Sigmoid colon (tissue), 7 donors: ENCODE measurements around the gene POLR1F. TPM values are rescaled to one million over a fixed set of nuclear protein-coding genes. Genes with fewer than 3 reads are reported as not detected.

Experiments used
- DNase-seq: peaks from one replicate; pipeline ENCODE4 v3.0.0-alpha.2; 2019
- H3K27ac ChIP-seq, 4 donors: fragments of 200-600 bp; sonication (generic); one replicate each; pipeline ENCODE4 v1.5.1; 2016 to 2019; ENCODE audit warnings: mild to moderate bottlenecking in 1 of 4
- H3K27me3 ChIP-seq, 3 donors: fragments of 200-600 bp; sonication (generic); one replicate each; pipeline ENCODE4 v1.5.1; 2019; ENCODE audit warnings: mild to moderate bottlenecking in 1 of 3
- H3K36me3 ChIP-seq, 4 donors: fragments of 200-600 bp; sonication (generic); one replicate each; pipeline ENCODE4 v1.5.1; 2016 to 2019
- H3K4me1 ChIP-seq, 4 donors: fragments of 200-600 bp; sonication (generic); one replicate each; pipeline ENCODE4 v1.5.1; 2017 to 2019
- H3K4me3 ChIP-seq, 4 donors: fragments of 200-600 bp; sonication (generic); one replicate each; pipeline ENCODE4 v1.5.1; 2017 to 2019; ENCODE audit warnings: mild to moderate bottlenecking in 2 of 4, moderate library complexity in 1 of 4
- H3K9me3 ChIP-seq, 4 donors: fragments of 200-600 bp in 3 of 4; sonication (generic) in 3 of 4; one replicate each; pipeline versions ENCODE4 v1.5.1 to v1.6.1; 2013 to 2019
- EP300 ChIP-seq, 4 donors: sonication (generic); formaldehyde crosslinking; IDR thresholded peaks; one replicate each; pipeline ENCODE4 v1.6.1; 2017; ENCODE audit warnings: antibody characterized with exemption in 4 of 4
- POLR2A ChIP-seq, 2 donors: fragments of 450-650 bp; IDR thresholded peaks; one replicate each; pipeline ENCODE4 v1.6.1; 2016; ENCODE audit warnings: antibody characterized with exemption in 2 of 2, mild to moderate bottlenecking in 2 of 2, moderate library complexity in 2 of 2
- POLR2AphosphoS5 ChIP-seq, 4 donors: sonication (generic); formaldehyde crosslinking; IDR thresholded peaks; one replicate each; pipeline ENCODE4 v1.6.1; 2017; ENCODE audit warnings: antibody characterized with exemption in 4 of 4
- WGBS, 2 donors: extraction: QIAGEN DNeasy Blood & Tissue Kit; methylation state at CpG; one replicate each; pipeline ENCODE4 v1.1.7; 2013; 5-methylcytosine and 5-hydroxymethylcytosine counted together
- intact Hi-C: fragments of 100-400 bp; cut with DNase I; formaldehyde crosslinking; loops from one replicate; pipeline ENCODE4 v1.15.1; 2023
- polyA plus RNA-seq, 3 donors: library from polyadenylated mRNA; stranded (reverse); fragments of 200-250 nt; gene quantifications; one replicate each; pipeline ENCODE4 v1.2.3, GENCODE V29; 2013
- total RNA-seq, 4 donors: library from RNA; depleted of rRNA; stranded (reverse); fragments of >200 nt; gene quantifications; one replicate each; pipeline ENCODE4 v1.1.0, GENCODE V29; 2016
- TF ChIP-seq, protein P1 (sequence below), 4 experiments: fragments of 450-650 bp in 3 of 4; fragments of 200-600 bp in 1 of 4; IDR thresholded peaks; one replicate each; pipeline ENCODE4 v1.5.1; 2016 to 2019; ENCODE audit warnings: antibody characterized with exemption in 4 of 4, mild to moderate bottlenecking in 3 of 4, moderate library complexity in 2 of 4
- donor health status: healthy with polysubstance abuse.
- donor health status: Bipolar disorder and iron deficiency.
- donor health status: healthy.

The POLR1F gene
- total and polyA plus RNA-seq, 7 donors = 4.2 to 15.6 (median 9.7) TPM

DNA sequence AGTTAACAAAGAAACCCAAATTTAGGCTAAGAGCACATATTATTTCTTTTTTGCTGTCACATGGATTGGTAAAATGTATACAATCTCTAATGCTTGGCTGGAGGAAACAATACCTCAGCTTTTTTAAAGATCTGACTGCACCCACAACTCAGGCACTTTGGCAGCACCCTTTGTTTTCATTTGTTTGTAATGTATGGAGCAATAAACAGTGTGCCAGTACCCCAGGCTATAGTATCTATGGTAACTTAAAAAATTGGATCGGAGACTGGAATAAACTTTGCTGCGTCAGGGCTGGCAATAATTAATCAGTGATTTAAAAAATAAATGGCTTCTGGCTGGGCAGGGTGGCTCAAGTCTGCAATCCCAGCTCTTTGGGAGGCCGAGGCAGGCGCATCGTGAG lies 27.2 kb downstream of the POLR1F start:
- Histone ChIP-seq H3K27ac (no peak overlapping the region), H3K36me3 (no peaks in the 10 kb centered on the region), H3K9me3 (no peaks in the 10 kb centered on the region), H3K4me3 (no peak overlapping the region), H3K27me3 (no peaks in the 10 kb centered on the region), H3K4me1 (no peaks in the 10 kb centered on the region)
- intact Hi-C loops = no loop called here
- DNase-seq = no peak
- 87 to 91% methylated on average over 5 of the region's 5 CpGs for WGBS, 2 donors
- TF ChIP-seq POLR2A (IDR thresholded peaks at IDR 0.05) (no peak), POLR2AphosphoS5 (IDR thresholded peaks at IDR 0.05) (no peak), EP300 (IDR thresholded peaks at IDR 0.05) (no peak)
- TF ChIP-seq, protein P1, sequence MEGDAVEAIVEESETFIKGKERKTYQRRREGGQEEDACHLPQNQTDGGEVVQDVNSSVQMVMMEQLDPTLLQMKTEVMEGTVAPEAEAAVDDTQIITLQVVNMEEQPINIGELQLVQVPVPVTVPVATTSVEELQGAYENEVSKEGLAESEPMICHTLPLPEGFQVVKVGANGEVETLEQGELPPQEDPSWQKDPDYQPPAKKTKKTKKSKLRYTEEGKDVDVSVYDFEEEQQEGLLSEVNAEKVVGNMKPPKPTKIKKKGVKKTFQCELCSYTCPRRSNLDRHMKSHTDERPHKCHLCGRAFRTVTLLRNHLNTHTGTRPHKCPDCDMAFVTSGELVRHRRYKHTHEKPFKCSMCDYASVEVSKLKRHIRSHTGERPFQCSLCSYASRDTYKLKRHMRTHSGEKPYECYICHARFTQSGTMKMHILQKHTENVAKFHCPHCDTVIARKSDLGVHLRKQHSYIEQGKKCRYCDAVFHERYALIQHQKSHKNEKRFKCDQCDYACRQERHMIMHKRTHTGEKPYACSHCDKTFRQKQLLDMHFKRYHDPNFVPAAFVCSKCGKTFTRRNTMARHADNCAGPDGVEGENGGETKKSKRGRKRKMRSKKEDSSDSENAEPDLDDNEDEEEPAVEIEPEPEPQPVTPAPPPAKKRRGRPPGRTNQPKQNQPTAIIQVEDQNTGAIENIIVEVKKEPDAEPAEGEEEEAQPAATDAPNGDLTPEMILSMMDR (IDR thresholded peaks at IDR 0.05) = no peak

DNA sequence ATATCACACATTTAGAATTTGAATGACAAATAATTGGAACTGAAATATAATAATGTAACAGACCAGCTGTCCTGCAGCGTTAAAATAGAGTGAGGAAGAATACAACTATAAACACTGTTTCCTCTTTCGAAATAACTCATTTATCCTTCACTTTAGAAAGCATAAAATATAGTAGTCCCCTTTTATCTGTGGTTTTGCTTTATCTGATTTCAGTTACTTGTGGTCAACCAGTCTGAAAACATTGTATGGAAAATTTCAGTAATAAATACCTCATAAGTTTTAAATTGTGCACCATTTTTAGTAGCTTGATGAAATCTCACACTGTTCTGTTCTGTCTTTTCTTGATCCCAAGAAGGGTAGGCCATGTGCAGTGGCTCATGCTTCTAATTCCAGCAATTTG lies 31.7 kb downstream of the POLR1F start:
- intact Hi-C loops = no loop called here
- Histone ChIP-seq H3K27me3 (no peaks in the 10 kb centered on the region), H3K4me1 (no peaks in the 10 kb centered on the region), H3K27ac (no peak overlapping the region), H3K9me3 (no peaks in the 10 kb centered on the region), H3K4me3 (no peak overlapping the region), H3K36me3 (no peaks in the 10 kb centered on the region)
- TF ChIP-seq EP300 (IDR thresholded peaks at IDR 0.05) (no peak), POLR2AphosphoS5 (IDR thresholded peaks at IDR 0.05) (no peak), POLR2A (IDR thresholded peaks at IDR 0.05) (no peak)
- TF ChIP-seq, protein P1 (IDR thresholded peaks at IDR 0.05) = no peak
- DNase-seq = no peak
- 29 to 47% methylated on average over 2 of the region's 2 CpGs for whole genome bisulfite sequencing, 2 donors

DNA sequence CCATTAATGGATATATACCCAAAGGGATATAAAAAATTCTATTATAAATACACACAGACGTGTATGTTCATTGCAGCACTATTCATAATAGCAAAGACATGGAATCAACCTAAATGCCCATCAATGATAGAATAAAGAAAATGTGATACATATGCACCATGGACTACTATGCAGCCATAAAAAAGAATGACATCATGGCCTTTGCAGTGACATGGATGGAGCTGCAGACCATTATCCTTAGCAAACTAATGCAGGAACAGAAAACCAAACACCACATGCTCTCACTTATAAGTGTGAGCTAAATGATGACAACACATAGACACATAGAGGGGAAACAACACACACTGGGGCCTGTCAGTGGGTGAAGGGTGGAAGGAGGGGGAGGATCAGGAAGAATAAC lies 33.0 kb downstream of the POLR1F start:
- intact Hi-C loops = no loop called here
- WGBS, 2 donors = 80 to 93% methylated on average over 1 of the region's 1 CpG
- Histone ChIP-seq H3K4me3 (no peak overlapping the region), H3K4me1 (no peaks in the 10 kb centered on the region), H3K27me3 (no peaks in the 10 kb centered on the region), H3K27ac (no peak overlapping the region), H3K9me3 (no peaks in the 10 kb centered on the region), H3K36me3 (no peaks in the 10 kb centered on the region)
- no peak for DNase-seq
- TF ChIP-seq EP300 (IDR thresholded peaks at IDR 0.05) = no peak
- TF ChIP-seq, protein P1 (IDR thresholded peaks at IDR 0.05) = no peak
- TF ChIP-seq POLR2AphosphoS5 (IDR thresholded peaks at IDR 0.05) = no peak

DNA sequence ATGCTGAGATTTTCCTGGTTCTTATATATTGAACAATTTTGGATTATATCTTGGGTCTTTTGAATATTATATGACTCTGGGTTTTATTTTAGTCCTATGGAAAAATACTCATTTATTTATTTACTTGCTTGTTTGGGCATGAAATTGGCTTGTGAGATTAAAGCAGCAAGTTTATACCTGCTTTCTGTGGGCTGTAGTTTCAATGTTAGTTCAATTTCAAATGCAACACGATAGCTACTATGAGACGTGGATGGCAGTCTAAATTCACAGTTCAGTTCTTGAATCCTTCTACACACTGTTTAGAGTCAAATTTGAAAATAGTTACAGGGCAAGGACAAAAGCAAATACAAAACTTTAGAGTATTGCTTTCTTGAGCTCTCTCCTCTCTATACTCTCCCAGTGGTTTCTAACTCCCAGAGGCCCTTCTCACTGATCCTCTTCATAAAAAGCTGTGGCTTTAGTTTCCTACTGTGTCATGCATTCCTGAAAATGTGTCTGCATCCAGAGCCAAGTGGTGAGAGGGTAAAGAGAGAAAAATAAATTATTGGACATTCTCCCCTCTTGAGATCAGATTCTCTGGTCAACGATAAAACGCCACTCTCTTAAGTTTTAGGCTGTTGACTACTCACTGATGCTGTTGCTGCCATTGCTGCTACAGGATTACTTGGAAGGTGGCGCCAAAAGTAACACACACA lies 34.4 kb downstream of the POLR1F start:
- Histone ChIP-seq H3K4me1 (no peaks in the 10 kb centered on the region), H3K27ac (no peak overlapping the region), H3K4me3 (no peak overlapping the region), H3K27me3 (no peaks in the 10 kb centered on the region), H3K36me3 (no peaks in the 10 kb centered on the region), H3K9me3 (no peaks in the 10 kb centered on the region)
- WGBS, 2 donors = 80 to 86% methylated on average over 5 of the region's 5 CpGs
- TF ChIP-seq POLR2AphosphoS5 (IDR thresholded peaks at IDR 0.05) = no peak
- TF ChIP-seq POLR2A (IDR thresholded peaks at IDR 0.05) = no peak
- TF ChIP-seq EP300 (IDR thresholded peaks at IDR 0.05) = no peak
- TF ChIP-seq, protein P1 (IDR thresholded peaks at IDR 0.05) = no peak
- no peak for DNase-seq
- intact Hi-C loops = no loop called here

DNA sequence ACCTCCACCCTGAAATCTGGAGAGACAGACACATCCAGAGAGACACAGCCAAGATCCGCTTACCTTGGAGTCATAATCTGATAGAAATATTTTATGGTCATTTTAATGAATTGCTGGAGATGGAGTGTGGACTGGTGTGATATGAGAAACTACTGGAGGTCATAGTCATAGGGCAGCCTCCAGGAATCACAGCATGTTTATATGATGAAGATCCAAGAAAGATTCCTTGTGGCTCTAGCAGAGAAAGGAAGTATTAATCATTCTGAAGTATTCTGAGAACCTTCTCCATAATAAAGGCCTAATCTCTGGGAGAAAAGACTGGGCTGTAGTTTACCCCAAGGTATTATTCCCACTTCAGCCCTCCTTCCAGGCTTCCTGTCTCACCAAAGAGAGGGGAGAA lies 38.0 kb downstream of the POLR1F start:
- no peaks in the 10 kb centered on the region for H3K27me3 ChIP-seq
- TF ChIP-seq POLR2A (IDR thresholded peaks at IDR 0.05) = no peak
- TF ChIP-seq, protein P1 (IDR thresholded peaks at IDR 0.05) = no peak
- TF ChIP-seq POLR2AphosphoS5 (IDR thresholded peaks at IDR 0.05) = no peak
- no peak for TF ChIP-seq EP300 (IDR thresholded peaks at IDR 0.05)
- no peaks in the 10 kb centered on the region for H3K9me3 ChIP-seq
- no peaks in the 10 kb centered on the region for H3K4me1 ChIP-seq
- no peaks in the 10 kb centered on the region for H3K36me3 ChIP-seq
- no peak overlapping the region for H3K4me3 ChIP-seq
- intact Hi-C loops = no loop called here
- H3K27ac ChIP-seq = no peak overlapping the region
- 83 to 91% methylated on average over 1 of the region's 1 CpG for WGBS, 2 donors
- DNase-seq = no peak
